ENCODE data around the gene NOC3L.

The NOC3L gene

GRCh38 chr10:94303929-94304328, 58.8 kb downstream of the NOC3L start:
- TF ChIP-seq CTCF (IDR thresholded peaks at IDR 0.05; ENCODE audit: low read depth, low read length), result no peak
- H3K4me3 ChIP-seq (ENCODE audit: low read depth, low read length), result no peak overlapping the region

GRCh38 chr10:94300042-94300441, 62.7 kb downstream of the NOC3L start:
- no peak for TF ChIP-seq CTCF (IDR thresholded peaks at IDR 0.05; ENCODE audit: low read depth, low read length)

DNA sequence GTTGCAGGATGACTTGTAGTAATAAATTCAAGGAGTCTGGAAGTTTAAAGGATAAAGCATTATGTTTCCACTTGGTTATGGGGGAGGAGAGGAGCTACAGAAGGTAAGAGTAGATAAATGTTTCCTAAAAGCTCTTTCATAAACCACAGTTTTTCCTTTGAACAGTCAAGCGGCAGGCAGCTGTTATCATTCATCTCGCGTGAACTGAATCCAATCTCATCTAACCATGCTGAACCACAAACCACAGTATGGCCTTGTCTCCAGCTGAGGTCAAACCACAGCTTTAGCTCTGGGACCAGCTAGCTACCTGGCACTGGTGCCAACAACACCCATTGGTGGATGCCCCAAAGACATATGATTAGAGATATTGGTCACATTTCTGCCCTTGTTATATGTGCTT, 63.3 kb downstream of the NOC3L start:
- H3K4me3 ChIP-seq (ENCODE audit: low read depth, low read length), result no peak overlapping the region
- no peak for TF ChIP-seq CTCF (IDR thresholded peaks at IDR 0.05; ENCODE audit: low read depth, low read length)

More at GRCh38 chr10:94300042-94300441, 62.7 kb downstream of the NOC3L start:
- H3K4me3 ChIP-seq (ENCODE audit: low read depth, low read length), result no peak overlapping the region

DNA sequence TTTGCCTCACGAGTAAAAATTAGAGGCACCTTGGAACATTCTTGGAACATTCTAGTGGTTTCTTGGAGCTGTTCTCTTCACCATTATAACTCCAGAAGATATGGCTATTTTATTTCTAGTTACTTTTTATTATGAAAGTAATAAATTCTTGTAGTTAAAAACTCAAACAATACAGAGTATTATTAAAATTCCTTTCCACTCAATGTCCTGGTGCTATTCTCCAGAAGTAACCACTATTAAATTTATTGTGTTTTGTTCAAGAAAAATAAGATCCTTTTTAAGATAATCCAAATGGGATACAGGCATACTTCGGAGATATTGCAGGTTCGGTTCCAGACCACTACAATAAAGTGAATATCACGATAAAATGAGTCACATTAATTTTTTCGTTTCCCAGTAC, 68.6 kb downstream of the NOC3L start:
- no peak overlapping the region for H3K4me3 ChIP-seq (ENCODE audit: low read depth, low read length)

DNA sequence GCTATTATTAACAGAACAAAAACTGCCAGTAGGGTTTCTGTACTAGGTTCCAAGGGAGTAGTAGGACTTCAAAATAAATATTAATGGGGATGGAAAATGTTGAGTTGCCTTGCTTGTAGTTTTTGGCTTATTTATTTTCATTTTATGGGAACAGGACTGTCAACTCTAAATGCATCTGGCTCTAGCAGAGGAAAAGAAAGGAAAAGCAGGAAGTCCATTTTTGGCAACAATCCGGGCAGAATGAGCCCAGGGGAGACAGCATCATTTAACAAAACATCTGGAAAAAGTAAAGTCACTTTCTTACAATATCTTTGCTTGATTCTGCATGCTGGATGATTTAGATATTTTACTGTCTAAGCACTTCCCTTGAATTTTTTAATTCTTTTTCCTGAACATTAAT, 69.4 kb downstream of the NOC3L start:
- no peak overlapping the region for H3K4me3 ChIP-seq (ENCODE audit: low read depth, low read length)
- no peak for TF ChIP-seq CTCF (IDR thresholded peaks at IDR 0.05; ENCODE audit: low read depth, low read length)

More for the DNA sequence above, 68.6 kb downstream of the NOC3L start:
- no peak for TF ChIP-seq CTCF (IDR thresholded peaks at IDR 0.05; ENCODE audit: low read depth, low read length)

DNA sequence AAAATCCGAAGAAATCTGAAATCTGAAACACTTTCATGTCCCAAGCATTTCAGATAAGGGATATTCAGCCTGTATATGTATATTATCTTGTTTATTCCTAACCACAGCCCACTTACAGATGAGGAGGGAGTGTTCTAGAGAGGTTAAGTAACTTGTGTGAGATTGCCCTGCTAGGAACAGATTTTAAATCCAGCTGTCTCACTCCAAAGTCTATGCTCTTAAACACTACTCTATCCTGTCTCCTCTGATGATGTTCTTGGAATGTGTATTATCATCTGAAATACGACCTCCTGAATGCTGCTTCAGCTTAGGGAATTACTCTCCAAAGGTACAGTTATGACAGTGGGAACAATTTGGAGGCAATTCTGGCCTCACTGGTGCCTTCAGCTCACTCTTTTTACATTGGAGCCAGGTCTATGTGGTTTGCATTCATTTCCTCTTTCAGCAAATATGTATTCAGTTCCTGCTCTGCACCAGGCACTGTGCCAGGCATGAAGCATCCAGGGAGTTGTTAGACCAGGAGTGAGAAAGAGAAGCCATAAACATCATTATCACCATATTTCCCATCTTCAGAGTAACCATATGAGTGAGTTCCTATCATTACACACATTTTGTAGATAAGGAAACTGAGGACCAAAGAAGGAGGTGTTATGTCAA, 70.2 kb downstream of the NOC3L start:
- no peak for TF ChIP-seq CTCF (IDR thresholded peaks at IDR 0.05; ENCODE audit: low read depth, low read length)

DNA sequence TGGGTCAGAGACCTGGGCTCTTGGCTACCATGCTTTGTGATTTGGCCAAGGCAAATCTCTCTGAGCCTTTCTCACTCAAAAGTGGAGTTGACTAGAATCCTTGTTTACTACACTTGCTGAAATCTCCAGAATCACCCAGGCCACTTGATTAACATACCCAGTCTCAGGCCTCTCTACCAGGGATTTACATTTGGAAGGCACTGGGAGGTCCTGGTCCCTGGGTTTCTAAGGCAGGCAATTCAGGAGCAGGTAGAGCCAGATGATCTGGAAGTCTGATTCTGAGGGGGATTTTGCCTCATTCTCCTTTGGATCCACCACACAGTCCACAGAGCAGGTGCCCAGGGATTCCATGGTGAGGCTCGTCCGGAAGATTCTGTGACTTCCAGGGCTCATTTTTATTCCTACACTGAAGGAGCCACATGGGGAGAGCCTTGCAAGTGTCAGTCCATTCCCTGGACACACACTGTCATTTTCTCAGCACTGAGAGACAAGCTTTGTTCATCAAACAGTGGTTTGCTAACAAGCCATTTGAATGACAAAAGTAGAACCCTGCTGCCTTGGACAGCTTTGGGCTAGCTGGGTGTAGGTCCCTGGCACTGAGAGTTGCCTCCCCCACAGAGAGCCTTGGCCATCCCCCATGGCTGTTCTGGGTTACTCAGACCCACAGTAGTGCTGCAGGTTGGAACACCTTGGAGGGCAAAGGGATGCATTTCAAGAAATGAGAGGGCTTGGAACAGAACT, 74.2 kb downstream of the NOC3L start:
- TF ChIP-seq CTCF (IDR thresholded peaks at IDR 0.05; ENCODE audit: low read depth, low read length), result no peak
- H3K4me3 ChIP-seq (ENCODE audit: low read depth, low read length), result no peak overlapping the region

More for the DNA sequence above, 70.2 kb downstream of the NOC3L start:
- no peak overlapping the region for H3K4me3 ChIP-seq (ENCODE audit: low read depth, low read length)
